AG04449 (cell line): Measurements from ENCODE around the gene USP9X.
"Not testable (repeated sequence)": the region's sequence is repeated elsewhere in the genome, so short reads cannot be mapped to it uniquely, and the experiment has no call there.

ENCODE experiments used
- CTCF ChIA-PET: fragments of 350-600 bp; formaldehyde crosslinking; extraction: SDS; loops from one replicate; lab custom pipeline; 2021; ENCODE audit warnings: antibody characterized with exemption; lab: Yijun Ruan, JAX
- POLR2A ChIA-PET: fragments of 400-600, 350-600 bp; formaldehyde crosslinking; extraction: SDS; loops from one replicate; lab custom pipeline; 2020; ENCODE audit warnings: antibody characterized with exemption, inconsistent platforms; lab: Yijun Ruan, JAX
- DNase-seq: peaks from one replicate; pipeline ENCODE4 v3.0.0-alpha.2; 2010; ENCODE audit warnings: low read depth, low spot score
- H3K4me3 ChIP-seq: 2 replicates; pipeline ENCODE4 v1.5.1; 2011; ENCODE audit warnings: low read depth, mild to moderate bottlenecking, control low read depth, low read length
- TF ChIP-seq, protein P1 (sequence below): IDR thresholded peaks from one replicate; pipeline ENCODE4 v1.5.1; 2011; ENCODE audit warnings: mild to moderate bottlenecking, moderate library complexity, low read length, control low read depth, inconsistent platforms; ENCODE audit not compliant: insufficient read depth; ENCODE audit errors: missing control alignments

The USP9X gene

GRCh38 chrX:41192880-41193279 is 107.6 kb downstream of the USP9X start:
- H3K4me3 ChIP-seq = no peak overlapping the region
- ChIA-PET POLR2A (no interaction called here), CTCF (interaction anchor here (2.0 kb wide), 1 partner anchor 13 kb away, joined by 13 read pairs; no protein-coding TSS in a partner anchor)
- no peak for DNase-seq
- TF ChIP-seq, protein P1, sequence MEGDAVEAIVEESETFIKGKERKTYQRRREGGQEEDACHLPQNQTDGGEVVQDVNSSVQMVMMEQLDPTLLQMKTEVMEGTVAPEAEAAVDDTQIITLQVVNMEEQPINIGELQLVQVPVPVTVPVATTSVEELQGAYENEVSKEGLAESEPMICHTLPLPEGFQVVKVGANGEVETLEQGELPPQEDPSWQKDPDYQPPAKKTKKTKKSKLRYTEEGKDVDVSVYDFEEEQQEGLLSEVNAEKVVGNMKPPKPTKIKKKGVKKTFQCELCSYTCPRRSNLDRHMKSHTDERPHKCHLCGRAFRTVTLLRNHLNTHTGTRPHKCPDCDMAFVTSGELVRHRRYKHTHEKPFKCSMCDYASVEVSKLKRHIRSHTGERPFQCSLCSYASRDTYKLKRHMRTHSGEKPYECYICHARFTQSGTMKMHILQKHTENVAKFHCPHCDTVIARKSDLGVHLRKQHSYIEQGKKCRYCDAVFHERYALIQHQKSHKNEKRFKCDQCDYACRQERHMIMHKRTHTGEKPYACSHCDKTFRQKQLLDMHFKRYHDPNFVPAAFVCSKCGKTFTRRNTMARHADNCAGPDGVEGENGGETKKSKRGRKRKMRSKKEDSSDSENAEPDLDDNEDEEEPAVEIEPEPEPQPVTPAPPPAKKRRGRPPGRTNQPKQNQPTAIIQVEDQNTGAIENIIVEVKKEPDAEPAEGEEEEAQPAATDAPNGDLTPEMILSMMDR = no peak

GRCh38 chrX:41198410-41198809 is 113.2 kb downstream of the USP9X start:
- ChIA-PET CTCF (interaction anchor here (2.2 kb wide), 1 partner anchor 18 kb away, joined by 10 read pairs; no protein-coding TSS in a partner anchor), POLR2A (no interaction called here)
- H3K4me3 ChIP-seq = no peak overlapping the region
- DNase-seq = no peak
- TF ChIP-seq, protein P1 = no peak

GRCh38 chrX:41200785-41201184 is 115.5 kb downstream of the USP9X start:
- CTCF ChIA-PET = no interaction called here
- TF ChIP-seq, protein P1 = no peak
- DNase-seq = no peak
- POLR2A ChIA-PET = no interaction called here
- no peak overlapping the region for H3K4me3 ChIP-seq

DNA sequence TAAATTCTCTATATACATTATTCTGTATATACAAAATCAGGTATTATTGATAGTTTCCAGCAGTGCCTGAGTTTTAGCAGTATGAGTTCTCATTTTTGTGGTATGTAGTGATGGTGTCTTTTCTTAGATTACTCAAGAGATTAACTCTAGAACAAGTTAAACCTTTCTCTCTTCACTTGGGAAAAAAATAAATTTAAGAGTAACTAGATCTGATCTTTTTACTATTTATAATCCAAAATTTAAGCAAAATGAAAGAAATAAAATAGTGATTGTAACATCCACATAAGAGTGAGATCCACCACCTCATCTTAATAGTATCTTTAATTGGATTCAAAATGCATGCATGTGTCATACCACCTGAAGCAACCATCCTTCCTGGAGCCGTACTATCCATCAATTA is 124.6 kb downstream of the USP9X start:
- POLR2A ChIA-PET = no interaction called here
- DNase-seq = no peak
- CTCF ChIA-PET = interaction anchor here (1.3 kb wide), 1 partner anchor 30 kb away, joined by 4 read pairs; no protein-coding TSS in a partner anchor
- H3K4me3 ChIP-seq = no peak overlapping the region
- TF ChIP-seq, protein P1 = no peak

DNA sequence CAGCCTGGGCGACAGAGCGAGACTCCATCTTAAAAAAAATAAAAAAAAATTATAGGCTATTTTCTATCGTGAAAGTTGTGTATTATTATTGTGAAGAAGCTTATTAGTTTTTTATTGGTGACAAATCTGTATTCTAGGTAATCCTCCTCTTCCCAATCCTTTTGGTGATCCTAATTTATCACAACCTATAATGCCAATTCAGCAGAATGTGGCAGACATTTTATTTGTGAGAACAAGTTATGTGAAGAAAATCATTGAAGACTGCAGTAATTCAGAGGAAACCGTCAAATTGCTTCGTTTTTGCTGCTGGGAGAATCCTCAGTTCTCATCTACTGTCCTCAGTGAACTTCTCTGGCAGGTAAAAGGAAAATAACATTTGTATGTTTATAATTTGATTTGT is 139.4 kb downstream of the USP9X start:
- ChIA-PET CTCF (no interaction called here), POLR2A (no interaction called here)
- TF ChIP-seq, protein P1 = no peak
- no peak overlapping the region for H3K4me3 ChIP-seq
- no peak for DNase-seq

GRCh38 chrX:41233988-41234387 is 148.7 kb downstream of the USP9X start:
- no peak for DNase-seq
- TF ChIP-seq, protein P1 = no peak
- H3K4me3 ChIP-seq = no peak overlapping the region
- ChIA-PET POLR2A (no interaction called here), CTCF (no interaction called here)

GRCh38 chrX:41234471-41234870 is 149.2 kb downstream of the USP9X start:
- DNase-seq, CTCF ChIA-PET, H3K4me3 ChIP-seq: not testable (repeated sequence)
- POLR2A ChIA-PET = interaction anchor here (0.6 kb wide), 1 partner anchor 33 kb away, joined by 3 read pairs; no protein-coding TSS in a partner anchor
